GM23248 (cell line): ENCODE results near the gene AGPAT2. TPM values are rescaled to one million over a fixed set of nuclear protein-coding genes. Genes with fewer than 3 reads are reported as not detected.
A peak's percentile ranks its signal among the peaks of the same experiment; 100 is the strongest.

Source experiments
- DNase-seq: peaks from one replicate; pipeline ENCODE4 v3.0.0-alpha.2; 2015
- H2AFZ ChIP-seq: fragments of 200-600 bp; sonication (generic); 2 replicates; pipeline ENCODE4 v1.6.1; 2016; ENCODE audit warnings: antibody characterized with exemption
- H3F3A ChIP-seq: fragments of 200-600 bp; sonication (generic); 2 replicates; pipeline ENCODE4 v1.6.1; 2016; ENCODE audit warnings: mild to moderate bottlenecking, antibody characterized with exemption, mixed run types; ENCODE audit not compliant: insufficient read depth
- H3K27ac ChIP-seq: fragments of 200-600 bp; sonication (generic); 2 replicates; pipeline ENCODE4 v1.5.1; 2016; ENCODE audit warnings: mild to moderate bottlenecking
- H3K27me3 ChIP-seq: fragments of 200-600 bp; sonication (generic); replicated peaks from 2 replicates; pipeline ENCODE4 v1.6.1; 2016; ENCODE audit warnings: mild to moderate bottlenecking; ENCODE audit not compliant: insufficient read depth
- H3K36me3 ChIP-seq: fragments of 200-600 bp; sonication (generic); 2 replicates; pipeline ENCODE4 v1.6.1; 2016; ENCODE audit warnings: low read depth, mild to moderate bottlenecking
- H3K4me1 ChIP-seq: fragments of 200-600 bp; sonication (generic); 2 replicates; pipeline ENCODE4 v1.6.1; 2016; ENCODE audit warnings: mild to moderate bottlenecking; ENCODE audit not compliant: insufficient read depth
- H3K4me2 ChIP-seq: fragments of 200-600 bp; sonication (generic); one replicate; pipeline ENCODE4 v1.6.1; 2016; ENCODE audit warnings: mild to moderate bottlenecking; ENCODE audit not compliant: unreplicated experiment
- H3K4me3 ChIP-seq: fragments of 200-600 bp; sonication (generic); 2 replicates; pipeline ENCODE4 v1.5.1; 2016; ENCODE audit warnings: mild to moderate bottlenecking
- H3K79me2 ChIP-seq: fragments of 200-600 bp; sonication (generic); 2 replicates; pipeline ENCODE4 v1.6.1; 2016; ENCODE audit warnings: mild to moderate bottlenecking; ENCODE audit not compliant: insufficient read depth
- H3K9ac ChIP-seq: fragments of 200-600 bp; sonication (generic); 2 replicates; pipeline ENCODE4 v1.6.1; 2016; ENCODE audit warnings: mild to moderate bottlenecking
- H3K9me2 ChIP-seq: fragments of 200-600 bp; sonication (generic); 2 replicates; pipeline ENCODE4 v1.6.1; 2016; ENCODE audit warnings: mixed run types, mild to moderate bottlenecking, moderate library complexity; ENCODE audit not compliant: insufficient read depth
- H3K9me3 ChIP-seq: fragments of 200-600 bp; sonication (generic); one replicate; pipeline ENCODE4 v1.6.1; 2017; ENCODE audit warnings: low read depth
- H4K20me1 ChIP-seq: fragments of 200-600 bp; sonication (generic); 2 replicates; pipeline ENCODE4 v1.6.0; 2016; ENCODE audit not compliant: insufficient read depth
- EZH2 ChIP-seq: fragments of 200-600 bp; sonication (generic); IDR thresholded peaks from 2 replicates; pipeline ENCODE4 v1.6.1; 2018; ENCODE audit warnings: antibody characterized with exemption, mild to moderate bottlenecking; ENCODE audit not compliant: insufficient read depth, poor library complexity, severe bottlenecking
- EZH2phosphoT487 ChIP-seq: fragments of 200-600 bp; sonication (generic); IDR thresholded peaks from 2 replicates; pipeline ENCODE4 v1.6.1; 2018; ENCODE audit warnings: antibody characterized with exemption, moderate library complexity, mild to moderate bottlenecking, low read depth; ENCODE audit not compliant: insufficient read depth
- WGBS, 2 experiments: methylation state at CpG; one replicate each; pipeline ENCODE4 v1.1.6; 2015 to 2017; ENCODE audit warnings: low lambda C conversion rate in 2 of 2, low coverage in 1 of 2; ENCODE audit errors: missing lambda C conversion rate in 2 of 2; 5-methylcytosine and 5-hydroxymethylcytosine counted together
- in situ Hi-C: fragments of 300-500 bp; cut with MboI; formaldehyde crosslinking; loops from 2 replicates; pipeline ENCODE4 v1.15.0; 2020
- polyA plus RNA-seq: library from polyadenylated mRNA; unstranded; fragments of >200 nt; fragmentation: Nextera tagmentation; extraction: Ambion mirVana; gene quantifications from 2 replicates; pipeline ENCODE4 v1.2.1, GENCODE V29; 2016
- total RNA-seq: library from RNA; depleted of rRNA; stranded (reverse); fragments of >200 nt; shearing (Covaris generic); gene quantifications from 2 replicates; pipeline ENCODE4 v1.2.3, GENCODE V29; 2014

AGPAT2 gene
- total and polyA plus RNA-seq, 2 experiments from 2014 or later: 58.3 to 68.7 TPM

- Histone ChIP-seq H3K9me3 (no peaks in the 10 kb centered on the region), H4K20me1 (no peaks in the 10 kb centered on the region), H3F3A (0 out of 2 replicates have a peak, but pooled peaks cover 4% of the 10 kb centered on the region), H3K27ac (no peak overlapping the region), H3K4me2 (no peak overlapping the region), H3K79me2 (peaks cover 35% of the 10 kb centered on the region), H3K9ac (no peak overlapping the region), H3K4me1 (peaks cover 4% of the 10 kb centered on the region; the same call in 1 of the 2 replicates), H3K4me3 (no peak overlapping the region), H3K9me2 (no peaks in the 10 kb centered on the region), H3K27me3 (no peaks in the 10 kb centered on the region), H2AFZ (no peak overlapping the region), H3K36me3 (no peaks in the 10 kb centered on the region)
- in situ Hi-C loops: no loop called here
- TF ChIP-seq EZH2phosphoT487: no peak
- TF ChIP-seq EZH2: no peak
- DNase-seq: no peak
- WGBS, 2 experiments: 61 to 68% methylated on average over 16 of the region's 16 CpGs
These were observed 45.4 kb upstream of the AGPAT2 start for GRCh38 chr9:136732444-136733178.

GRCh38 chr9:136729926-136730325 lies 42.7 kb upstream of the AGPAT2 start:
- no peak overlapping the region for H2AFZ ChIP-seq
- peaks cover 5% of the 10 kb centered on the region; the same call in 1 of the 2 replicates for H3K36me3 ChIP-seq
- peaks cover 11% of the 10 kb centered on the region; the same call in 1 of the 2 replicates for H4K20me1 ChIP-seq
- no peaks in the 10 kb centered on the region for H3K9me2 ChIP-seq
- DNase-seq: no peak
- no peak overlapping the region for H3K4me3 ChIP-seq
- H3K79me2 ChIP-seq: peaks cover 59% of the 10 kb centered on the region
- no peaks in the 10 kb centered on the region for H3K9me3 ChIP-seq
- in situ Hi-C loops: no loop called here
- no peak overlapping the region for H3K27ac ChIP-seq
- no peak overlapping the region for H3K9ac ChIP-seq
- peaks cover 23% of the 10 kb centered on the region; the same call in 1 of the 2 replicates for H3F3A ChIP-seq
- TF ChIP-seq EZH2 (no peak), EZH2phosphoT487 (no peak)
- H3K4me2 ChIP-seq: no peak overlapping the region
- H3K4me1 ChIP-seq: peaks cover 20% of the 10 kb centered on the region
- 97 to 98% methylated on average over 8 of the region's 8 CpGs for WGBS, 2 experiments
- H3K27me3 ChIP-seq: no peaks in the 10 kb centered on the region

GRCh38 chr9:136729144-136729543 lies 41.9 kb upstream of the AGPAT2 start:
- 32 to 34% methylated on average over 7 of the region's 7 CpGs for WGBS, 2 experiments
- Histone ChIP-seq H3K9ac (peak overlapping the region; percentile 94), H3K4me1 (peaks cover 20% of the 10 kb centered on the region), H3K9me3 (no peaks in the 10 kb centered on the region), H2AFZ (peak overlapping the region; percentile 71), H3K4me3 (peak overlapping the region; percentile 84), H4K20me1 (peaks cover 17% of the 10 kb centered on the region; the same call in 1 of the 2 replicates), H3K36me3 (peaks cover 10% of the 10 kb centered on the region; the same call in 1 of the 2 replicates), H3K27ac (0 out of 2 replicates have a peak overlapping the region, but pooled peaks have one; percentile 20), H3K27me3 (no peaks in the 10 kb centered on the region), H3F3A (peaks cover 30% of the 10 kb centered on the region), H3K9me2 (no peaks in the 10 kb centered on the region), H3K79me2 (peaks cover 59% of the 10 kb centered on the region), H3K4me2 (peak overlapping the region; percentile 98)
- TF ChIP-seq EZH2: no peak
- TF ChIP-seq EZH2phosphoT487: no peak
- in situ Hi-C loops: no loop called here
- DNase-seq: peak; percentile 59

- Histone ChIP-seq H3K9me3 (no peaks in the 10 kb centered on the region), H4K20me1 (peaks cover 17% of the 10 kb centered on the region; the same call in 1 of the 2 replicates), H3K36me3 (peaks cover 15% of the 10 kb centered on the region; the same call in 1 of the 2 replicates), H3K4me1 (peaks cover 20% of the 10 kb centered on the region), H3F3A (peaks cover 35% of the 10 kb centered on the region), H3K9me2 (no peaks in the 10 kb centered on the region), H3K27ac (peak overlapping the region; percentile 20), H3K4me3 (peak overlapping the region; percentile 84), H3K9ac (peak overlapping the region; percentile 94), H3K27me3 (no peaks in the 10 kb centered on the region), H2AFZ (peak overlapping the region; percentile 71), H3K79me2 (peaks cover 59% of the 10 kb centered on the region), H3K4me2 (peak overlapping the region; percentile 98)
- TF ChIP-seq EZH2phosphoT487: no peak
- no peak for TF ChIP-seq EZH2
- DNase-seq: peak; percentile 76
- WGBS, 2 experiments: 2% methylated on average over 36 to 43 of the region's 53 CpGs
- in situ Hi-C loops: no loop called here
These were observed 41.4 kb upstream of the AGPAT2 start for GRCh38 chr9:136728548-136729123.
